HG02798 (cell line): ENCODE measurements around the gene SPON1.
"Not testable (repeated sequence)": the region's sequence is repeated elsewhere in the genome, so short reads cannot be mapped to it uniquely, and the experiment has no call there.

Experiments used
- ATAC-seq: cut with Tn5 transposase; IDR thresholded peaks from one replicate; pipeline ENCODE4 v1.9.1; 2021; ENCODE audit warnings: mild to moderate bottlenecking; ENCODE audit not compliant: unreplicated experiment, poor library complexity

The SPON1 gene

GRCh38 chr11:14173679-14174078 lies 211.2 kb downstream of the SPON1 start:
- ATAC-seq: not testable (repeated sequence)

- no peak for ATAC-seq
Observed at GRCh38 chr11:14179116-14179820, 216.7 kb downstream of the SPON1 start.

GRCh38 chr11:14181121-14181520 lies 218.6 kb downstream of the SPON1 start:
- no peak for ATAC-seq

- no peak for ATAC-seq
Observed at GRCh38 chr11:14182833-14183364, 220.4 kb downstream of the SPON1 start.

GRCh38 chr11:14184028-14184940 lies 221.8 kb downstream of the SPON1 start:
- ATAC-seq: no peak

- no peak for ATAC-seq
Observed at GRCh38 chr11:14185461-14185860, 222.9 kb downstream of the SPON1 start.

- no peak for ATAC-seq
Observed at GRCh38 chr11:14186046-14186775, 223.7 kb downstream of the SPON1 start.

GRCh38 chr11:14189874-14190273 lies 227.4 kb downstream of the SPON1 start:
- no peak for ATAC-seq

- no peak for ATAC-seq
Observed at GRCh38 chr11:14190992-14191778, 228.7 kb downstream of the SPON1 start.

- no peak for ATAC-seq
Observed at GRCh38 chr11:14193644-14194043, 231.1 kb downstream of the SPON1 start.

GRCh38 chr11:14202251-14203196 lies 240.0 kb downstream of the SPON1 start:
- peak; percentile 63 for ATAC-seq

GRCh38 chr11:14203321-14203720 lies 240.8 kb downstream of the SPON1 start:
- ATAC-seq: no peak

GRCh38 chr11:14212986-14213385 lies 250.5 kb downstream of the SPON1 start:
- no peak for ATAC-seq

GRCh38 chr11:14218728-14219127 lies 256.2 kb downstream of the SPON1 start:
- no peak for ATAC-seq

GRCh38 chr11:14223636-14224288 lies 261.2 kb downstream of the SPON1 start:
- ATAC-seq: no peak

- ATAC-seq: no peak
Observed at GRCh38 chr11:14224395-14224794, 261.9 kb downstream of the SPON1 start.

- no peak for ATAC-seq
Observed at GRCh38 chr11:14225666-14226065, 263.1 kb downstream of the SPON1 start.

GRCh38 chr11:14228356-14228755 lies 265.8 kb downstream of the SPON1 start:
- ATAC-seq: no peak
